GM12801 (cell line): ENCODE measurements around the gene SSBP2.

Source experiments
- CTCF ChIP-seq: IDR thresholded peaks from one replicate; pipeline ENCODE4 v1.5.1; 2011; ENCODE audit warnings: control low read depth; ENCODE audit not compliant: insufficient read length; ENCODE audit errors: extremely low read depth

The SSBP2 gene

GRCh38 chr5:81739291-81739690, 11.6 kb downstream of the SSBP2 start:
- no peak for TF ChIP-seq CTCF

GRCh38 chr5:81729276-81729675, 21.6 kb downstream of the SSBP2 start:
- no peak for TF ChIP-seq CTCF

GRCh38 chr5:81728301-81728700, 22.6 kb downstream of the SSBP2 start:
- no peak for TF ChIP-seq CTCF

GRCh38 chr5:81726297-81726696, 24.6 kb downstream of the SSBP2 start:
- TF ChIP-seq CTCF: no peak

GRCh38 chr5:81724571-81724970, 26.3 kb downstream of the SSBP2 start:
- TF ChIP-seq CTCF: no peak

- no peak for TF ChIP-seq CTCF
Observed at GRCh38 chr5:81724108-81724507, 26.8 kb downstream of the SSBP2 start.

GRCh38 chr5:81721049-81721448, 29.8 kb downstream of the SSBP2 start:
- TF ChIP-seq CTCF: no peak
